Measurements from ENCODE around the gene BMP3.

BMP3 gene

DNA sequence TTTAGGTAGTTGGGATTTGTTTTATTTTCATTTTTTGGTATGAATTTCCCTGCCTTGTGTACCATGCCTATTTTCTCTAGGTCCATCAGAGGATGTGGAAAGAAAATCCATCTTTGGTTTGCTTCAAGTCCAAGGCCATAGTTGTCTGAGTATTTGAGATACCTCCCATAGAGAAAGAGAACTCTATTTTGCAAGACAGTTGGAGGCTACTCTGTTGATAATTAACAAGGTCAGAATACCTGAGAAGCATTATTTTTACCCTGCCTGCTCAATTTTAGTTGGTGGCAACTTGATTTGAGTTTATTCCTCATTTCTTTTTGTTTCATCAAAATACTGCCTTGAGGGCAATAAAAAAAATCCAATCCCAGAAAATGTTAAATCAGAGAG lies 30.8 kb downstream of the BMP3 start:
- no peak for DNase-seq (ENCODE audit: low read depth)
- TF ChIP-seq, protein P1, sequence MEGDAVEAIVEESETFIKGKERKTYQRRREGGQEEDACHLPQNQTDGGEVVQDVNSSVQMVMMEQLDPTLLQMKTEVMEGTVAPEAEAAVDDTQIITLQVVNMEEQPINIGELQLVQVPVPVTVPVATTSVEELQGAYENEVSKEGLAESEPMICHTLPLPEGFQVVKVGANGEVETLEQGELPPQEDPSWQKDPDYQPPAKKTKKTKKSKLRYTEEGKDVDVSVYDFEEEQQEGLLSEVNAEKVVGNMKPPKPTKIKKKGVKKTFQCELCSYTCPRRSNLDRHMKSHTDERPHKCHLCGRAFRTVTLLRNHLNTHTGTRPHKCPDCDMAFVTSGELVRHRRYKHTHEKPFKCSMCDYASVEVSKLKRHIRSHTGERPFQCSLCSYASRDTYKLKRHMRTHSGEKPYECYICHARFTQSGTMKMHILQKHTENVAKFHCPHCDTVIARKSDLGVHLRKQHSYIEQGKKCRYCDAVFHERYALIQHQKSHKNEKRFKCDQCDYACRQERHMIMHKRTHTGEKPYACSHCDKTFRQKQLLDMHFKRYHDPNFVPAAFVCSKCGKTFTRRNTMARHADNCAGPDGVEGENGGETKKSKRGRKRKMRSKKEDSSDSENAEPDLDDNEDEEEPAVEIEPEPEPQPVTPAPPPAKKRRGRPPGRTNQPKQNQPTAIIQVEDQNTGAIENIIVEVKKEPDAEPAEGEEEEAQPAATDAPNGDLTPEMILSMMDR (IDR thresholded peaks at IDR 0.05; ENCODE audit: control insufficient read depth, extremely low read depth, insufficient read depth): no peak
- no peak overlapping the region for H3K4me3 ChIP-seq (ENCODE audit: low read depth, low read length)

DNA sequence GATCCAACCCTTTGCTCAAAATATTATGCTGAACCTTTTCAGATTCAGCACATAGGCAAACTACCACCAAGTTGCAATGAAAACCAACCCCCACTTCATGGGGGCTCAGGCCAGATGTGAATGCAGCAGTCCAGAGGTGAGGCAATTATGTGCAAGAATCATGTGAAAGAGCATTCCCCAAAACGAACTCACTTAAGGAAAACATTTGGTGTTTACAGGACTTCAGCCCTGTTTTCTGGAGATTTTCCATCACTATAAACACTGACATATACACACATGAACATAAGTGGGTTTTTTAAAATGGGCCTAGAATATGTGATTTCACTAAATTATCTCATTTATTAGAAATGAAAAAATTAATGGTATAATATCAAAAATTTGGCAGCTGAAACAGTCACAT lies 31.5 kb downstream of the BMP3 start:
- no peak for DNase-seq (ENCODE audit: low read depth)
- TF ChIP-seq, protein P1 (IDR thresholded peaks at IDR 0.05; ENCODE audit: control insufficient read depth, extremely low read depth, insufficient read depth): no peak
- H3K4me3 ChIP-seq (ENCODE audit: low read depth, low read length): no peak overlapping the region

DNA sequence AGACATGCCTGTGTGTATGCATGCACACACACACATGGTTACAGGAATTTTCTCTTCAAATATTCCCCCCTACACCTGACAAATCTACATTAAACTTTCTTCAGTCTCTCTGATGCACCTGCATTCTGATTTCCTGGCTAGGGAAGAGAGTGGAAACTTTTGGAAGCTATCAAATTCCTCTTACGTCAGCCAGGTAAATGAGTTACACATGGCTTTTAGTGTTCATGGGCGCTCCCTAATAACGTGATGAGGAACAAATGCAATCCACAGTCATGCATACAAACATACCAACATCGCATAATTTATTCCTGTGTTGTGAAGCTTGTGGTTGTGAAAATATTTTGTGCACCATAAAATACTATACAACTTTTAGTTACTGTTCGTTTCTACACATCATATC lies 34.9 kb downstream of the BMP3 start:
- TF ChIP-seq, protein P1 (IDR thresholded peaks at IDR 0.05; ENCODE audit: control insufficient read depth, extremely low read depth, insufficient read depth): no peak
- H3K4me3 ChIP-seq (ENCODE audit: low read depth, low read length): no peak overlapping the region
- no peak for DNase-seq (ENCODE audit: low read depth)

DNA sequence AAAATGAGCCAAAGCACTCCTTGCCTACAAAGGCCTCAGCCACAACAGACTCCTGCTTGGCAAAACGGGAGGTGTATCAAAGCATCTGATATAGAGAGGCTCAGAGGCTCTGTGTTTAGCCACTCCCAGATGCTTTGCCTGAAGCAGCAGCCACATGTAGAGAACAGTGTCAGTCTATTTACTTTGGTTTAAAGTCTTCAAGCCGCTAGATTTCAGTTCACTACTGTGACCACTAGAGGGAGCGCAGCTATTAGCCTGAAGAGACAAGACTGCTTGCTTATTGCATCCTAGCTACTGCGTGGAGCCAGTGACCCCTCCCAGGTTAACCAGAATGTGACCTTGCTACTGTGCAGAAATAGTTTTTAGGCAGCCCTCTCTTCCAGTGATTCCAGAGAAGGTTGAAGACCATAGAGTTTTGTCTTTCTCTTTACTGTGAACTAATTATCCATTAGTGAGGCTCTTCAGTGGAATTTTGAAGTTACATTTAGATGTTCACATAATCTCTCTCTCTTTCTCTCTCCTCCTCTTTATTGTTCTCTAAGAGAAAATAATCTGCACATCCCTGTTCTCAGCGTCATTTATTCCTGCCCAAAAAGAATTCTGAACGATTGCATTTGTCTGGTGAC lies 39.3 kb downstream of the BMP3 start:
- DNase-seq (ENCODE audit: low read depth): peak; percentile 83
- no peak overlapping the region for H3K4me3 ChIP-seq (ENCODE audit: low read depth, low read length)
- TF ChIP-seq, protein P1 (IDR thresholded peaks at IDR 0.05; ENCODE audit: control insufficient read depth, extremely low read depth, insufficient read depth): peak; percentile 96

DNA sequence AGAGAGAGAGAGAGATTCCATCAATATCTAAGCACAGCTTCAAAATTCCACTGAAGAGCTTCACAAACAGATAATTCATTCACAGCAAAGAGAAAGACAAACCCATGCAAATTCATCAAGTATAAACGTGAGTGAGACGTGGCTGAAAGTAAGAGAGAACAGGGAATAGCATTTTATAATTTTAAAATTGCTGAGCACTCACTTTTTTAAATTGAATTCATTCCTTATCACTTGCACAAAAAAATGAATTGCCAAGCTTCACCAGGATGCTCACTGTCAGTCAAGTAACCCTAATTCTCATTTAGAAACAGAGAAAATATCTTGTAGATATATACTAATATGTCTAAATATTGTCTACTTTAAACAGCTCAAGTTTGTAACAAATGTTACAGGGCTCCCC lies 40.5 kb downstream of the BMP3 start:
- TF ChIP-seq, protein P1 (IDR thresholded peaks at IDR 0.05; ENCODE audit: control insufficient read depth, extremely low read depth, insufficient read depth): no peak
- no peak for DNase-seq (ENCODE audit: low read depth)
- H3K4me3 ChIP-seq (ENCODE audit: low read depth, low read length): no peak overlapping the region

DNA sequence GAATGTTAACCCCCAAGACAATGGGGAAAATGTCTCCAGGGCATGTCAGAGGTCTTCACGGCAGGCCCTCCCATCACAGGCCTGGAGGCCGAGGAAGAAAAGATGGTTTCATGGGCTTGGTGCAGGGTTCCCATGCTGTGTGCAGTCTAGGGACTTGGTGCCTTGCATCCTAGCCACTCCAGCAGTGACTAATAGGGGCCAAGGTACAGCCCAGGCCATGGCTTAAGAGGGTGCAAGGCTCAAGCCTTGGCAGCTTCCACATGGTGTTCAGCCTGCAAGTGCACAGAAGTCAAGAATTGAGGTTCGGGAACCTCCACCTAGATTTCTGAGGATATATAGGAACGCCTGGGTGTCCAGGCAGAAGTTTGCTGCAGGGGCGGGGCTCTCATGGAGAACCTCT lies 50.6 kb downstream of the BMP3 start:
- DNase-seq (ENCODE audit: low read depth): no peak
- no peak overlapping the region for H3K4me3 ChIP-seq (ENCODE audit: low read depth, low read length)
- TF ChIP-seq, protein P1 (IDR thresholded peaks at IDR 0.05; ENCODE audit: control insufficient read depth, extremely low read depth, insufficient read depth): no peak

DNA sequence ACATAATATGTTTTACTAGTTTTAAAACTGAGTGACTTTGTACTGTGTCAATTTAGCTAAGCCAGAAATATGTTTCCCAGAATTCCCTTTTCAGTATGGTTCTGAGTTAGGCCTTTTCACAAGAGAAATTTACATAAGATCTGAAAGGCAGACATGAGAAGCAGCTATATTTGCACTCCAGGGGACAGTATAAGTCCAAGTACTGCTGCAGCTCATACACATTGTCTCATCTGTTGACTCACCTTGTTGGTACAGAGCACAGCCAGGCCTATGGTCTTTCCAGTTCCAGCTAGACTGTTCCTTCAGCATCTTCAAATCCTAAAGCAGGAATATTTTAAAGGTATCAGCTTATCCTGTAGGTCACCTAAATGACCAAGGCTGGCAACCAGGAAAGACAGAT lies 53.5 kb downstream of the BMP3 start:
- TF ChIP-seq, protein P1 (IDR thresholded peaks at IDR 0.05; ENCODE audit: control insufficient read depth, extremely low read depth, insufficient read depth): peak; percentile 63
- peak; percentile 70 for DNase-seq (ENCODE audit: low read depth)
- H3K4me3 ChIP-seq (ENCODE audit: low read depth, low read length): no peak overlapping the region

Measured in LNCaP clone FGC (cell line).